Measurements from ENCODE around the gene TSPAN3.

DNA sequence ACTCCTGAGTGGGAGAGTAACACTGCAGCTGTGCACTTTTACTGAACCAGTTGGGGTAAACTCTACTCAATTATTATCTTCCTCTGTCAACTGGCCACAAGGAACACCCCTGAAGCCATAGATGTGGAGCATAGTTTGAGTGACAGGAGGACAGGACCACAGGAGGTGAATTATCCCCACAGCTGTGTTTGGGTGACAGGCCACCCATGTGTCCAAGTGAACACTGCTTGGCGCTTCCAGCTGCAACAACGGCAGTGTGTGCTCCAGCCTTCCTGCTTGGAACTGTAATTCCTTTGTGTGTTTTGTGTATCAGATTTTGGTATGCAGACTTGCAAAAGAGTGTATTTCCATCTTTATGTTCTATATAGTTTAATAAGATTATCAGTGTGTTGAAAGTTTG is 20.2 kb upstream of the TSPAN3 start:
- TF ChIP-seq, protein P1, sequence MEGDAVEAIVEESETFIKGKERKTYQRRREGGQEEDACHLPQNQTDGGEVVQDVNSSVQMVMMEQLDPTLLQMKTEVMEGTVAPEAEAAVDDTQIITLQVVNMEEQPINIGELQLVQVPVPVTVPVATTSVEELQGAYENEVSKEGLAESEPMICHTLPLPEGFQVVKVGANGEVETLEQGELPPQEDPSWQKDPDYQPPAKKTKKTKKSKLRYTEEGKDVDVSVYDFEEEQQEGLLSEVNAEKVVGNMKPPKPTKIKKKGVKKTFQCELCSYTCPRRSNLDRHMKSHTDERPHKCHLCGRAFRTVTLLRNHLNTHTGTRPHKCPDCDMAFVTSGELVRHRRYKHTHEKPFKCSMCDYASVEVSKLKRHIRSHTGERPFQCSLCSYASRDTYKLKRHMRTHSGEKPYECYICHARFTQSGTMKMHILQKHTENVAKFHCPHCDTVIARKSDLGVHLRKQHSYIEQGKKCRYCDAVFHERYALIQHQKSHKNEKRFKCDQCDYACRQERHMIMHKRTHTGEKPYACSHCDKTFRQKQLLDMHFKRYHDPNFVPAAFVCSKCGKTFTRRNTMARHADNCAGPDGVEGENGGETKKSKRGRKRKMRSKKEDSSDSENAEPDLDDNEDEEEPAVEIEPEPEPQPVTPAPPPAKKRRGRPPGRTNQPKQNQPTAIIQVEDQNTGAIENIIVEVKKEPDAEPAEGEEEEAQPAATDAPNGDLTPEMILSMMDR (IDR thresholded peaks at IDR 0.05; ENCODE audit: insufficient read depth, low read depth, low read length): no peak
- TF ChIP-seq EZH2 (IDR thresholded peaks at IDR 0.05; ENCODE audit: insufficient read depth, low read length): no peak

Data from astrocyte (in vitro differentiated cells and primary cell).